C4-2B (cell line): ENCODE measurements around the gene NDUFV2.
"Not testable (repeated sequence)": the region's sequence is repeated elsewhere in the genome, so short reads cannot be mapped to it uniquely, and the experiment has no call there.

Experiments
- H3K27ac ChIP-seq: fragments of 450-650 bp; 2 replicates; pipeline ENCODE4 v1.5.1; 2017
- CTCF ChIP-seq: fragments of 450-650 bp; conservative IDR thresholded peaks from 2 replicates; pipeline ENCODE4 v1.5.1; 2017; ENCODE audit warnings: mild to moderate bottlenecking
- ZFX ChIP-seq: fragments of 450-650 bp; IDR thresholded peaks from 2 replicates; pipeline ENCODE4 v1.6.1; 2017

The NDUFV2 gene

GRCh38 chr18:9153256-9153655, 50.8 kb downstream of the NDUFV2 start:
- TF ChIP-seq CTCF, result no peak
- no peak for TF ChIP-seq ZFX
- H3K27ac ChIP-seq, result no peak overlapping the region

- H3K27ac ChIP-seq, result no peak overlapping the region
- no peak for TF ChIP-seq CTCF
- no peak for TF ChIP-seq ZFX
These were observed 54.2 kb downstream of the NDUFV2 start for GRCh38 chr18:9156604-9157249.

GRCh38 chr18:9157806-9158205, 55.3 kb downstream of the NDUFV2 start:
- no peak for TF ChIP-seq CTCF
- no peak for TF ChIP-seq ZFX
- H3K27ac ChIP-seq, result no peak overlapping the region

GRCh38 chr18:9160014-9160413, 57.5 kb downstream of the NDUFV2 start:
- H3K27ac ChIP-seq, result no peak overlapping the region
- TF ChIP-seq CTCF, result no peak
- TF ChIP-seq ZFX, result no peak

- not testable (repeated sequence) for H3K27ac ChIP-seq
These were observed 60.2 kb downstream of the NDUFV2 start for GRCh38 chr18:9162663-9163062.

GRCh38 chr18:9164149-9164548, 61.6 kb downstream of the NDUFV2 start:
- not testable (repeated sequence) for H3K27ac ChIP-seq

GRCh38 chr18:9165883-9166282, 63.4 kb downstream of the NDUFV2 start:
- H3K27ac ChIP-seq, result not testable (repeated sequence)

GRCh38 chr18:9169515-9169914, 67.0 kb downstream of the NDUFV2 start:
- not testable (repeated sequence) for H3K27ac ChIP-seq

- H3K27ac ChIP-seq, result not testable (repeated sequence)
These were observed 69.4 kb downstream of the NDUFV2 start for GRCh38 chr18:9171919-9172318.

GRCh38 chr18:9172506-9173127, 70.1 kb downstream of the NDUFV2 start:
- no peak overlapping the region for H3K27ac ChIP-seq
- TF ChIP-seq CTCF, result no peak
- no peak for TF ChIP-seq ZFX
